ENCODE results near the gene MRPL37.

MRPL37 gene

GRCh38 chr1:54241364-54241763 lies 41.4 kb downstream of the MRPL37 start:
- DNase-seq: no peak

GRCh38 chr1:54243022-54243421 lies 43.1 kb downstream of the MRPL37 start:
- DNase-seq: no peak

- DNase-seq: no peak
These were observed 44.7 kb downstream of the MRPL37 start for GRCh38 chr1:54244655-54245054.

- DNase-seq: peak; percentile 60
These were observed 45.5 kb downstream of the MRPL37 start for GRCh38 chr1:54245501-54245900.

- DNase-seq: no peak
These were observed 46.3 kb downstream of the MRPL37 start for GRCh38 chr1:54246116-54246721.

GRCh38 chr1:54247863-54248515 lies 48.0 kb downstream of the MRPL37 start:
- no peak for DNase-seq

- no peak for DNase-seq
These were observed 49.0 kb downstream of the MRPL37 start for GRCh38 chr1:54248966-54249365.

- DNase-seq: peak; percentile 82
These were observed 50.0 kb downstream of the MRPL37 start for GRCh38 chr1:54249819-54250435.

GRCh38 chr1:54250670-54251069 lies 50.7 kb downstream of the MRPL37 start:
- DNase-seq: no peak

- DNase-seq: no peak
These were observed 52.5 kb downstream of the MRPL37 start for GRCh38 chr1:54252371-54252936.

GRCh38 chr1:54253480-54253879 lies 53.5 kb downstream of the MRPL37 start:
- no peak for DNase-seq

GRCh38 chr1:54254055-54254454 lies 54.1 kb downstream of the MRPL37 start:
- DNase-seq: peak; percentile 59

GRCh38 chr1:54255026-54255702 lies 55.2 kb downstream of the MRPL37 start:
- no peak for DNase-seq

GRCh38 chr1:54256522-54257345 lies 56.8 kb downstream of the MRPL37 start:
- DNase-seq: no peak

- DNase-seq: no peak
These were observed 57.3 kb downstream of the MRPL37 start for GRCh38 chr1:54257346-54257620.

- no peak for DNase-seq
These were observed 57.9 kb downstream of the MRPL37 start for GRCh38 chr1:54257876-54258275.

- DNase-seq: no peak
These were observed 59.7 kb downstream of the MRPL37 start for GRCh38 chr1:54259546-54260140.

GRCh38 chr1:54260810-54261209 lies 60.8 kb downstream of the MRPL37 start:
- DNase-seq: no peak

GRCh38 chr1:54262244-54262643 lies 62.3 kb downstream of the MRPL37 start:
- no peak for DNase-seq

GRCh38 chr1:54263601-54264226 lies 63.7 kb downstream of the MRPL37 start:
- DNase-seq: no peak

GRCh38 chr1:54265126-54265525 lies 65.2 kb downstream of the MRPL37 start:
- DNase-seq: no peak

GRCh38 chr1:54265659-54266058 lies 65.7 kb downstream of the MRPL37 start:
- no peak for DNase-seq

Data from femur (tissue), 1 donor.